A549 (cell line): ENCODE results near the gene KLHL22. TPM values are rescaled to one million over a fixed set of nuclear protein-coding genes. Genes with fewer than 3 reads are reported as not detected.

Source experiments
- ATAC-seq, 2 experiments: fragments of 200-7000 bp in 1 of 2; fragments of >200 bp in 1 of 2; cut with Nextera tagmentation in 1 of 2; cut with Tn5 transposase in 1 of 2; 3 replicates each; pipeline versions ENCODE4 v1.8.0 to v1.9.1; 2018 to 2020; ENCODE audit warnings: mild to moderate bottlenecking in 1 of 2, moderate library complexity in 1 of 2
- CTCF ChIA-PET: fragments of 300-600 bp; sonication (Branson Sonifier 250); formaldehyde crosslinking; extraction: SDS; loops from one replicate; lab custom pipeline; 2021; ENCODE audit warnings: antibody characterized with exemption, inconsistent platforms; lab: Yijun Ruan, JAX
- POLR2A ChIA-PET: fragments of 350-600 bp; formaldehyde crosslinking; extraction: SDS; loops from one replicate; lab custom pipeline; 2021; ENCODE audit warnings: antibody characterized with exemption, inconsistent platforms; lab: Yijun Ruan, JAX
- DNase-seq, 2 experiments: peaks; one replicate each; pipeline versions ENCODE4 v3.0.0 to v3.0.0-alpha.2; 2011 to 2016; ENCODE audit warnings: low read depth in 1 of 2, low spot score in 1 of 2
- FAIRE-seq: peaks from 2 replicates; lab custom pipeline; 2011; peaks lifted over from hg19 to GRCh38; lab: Jason Lieb, UNC
- H3K27ac ChIP-seq, 2 experiments: fragments of >200 bp; sonication (Bioruptor Twin); formaldehyde crosslinking; 3 replicates each; pipeline ENCODE4 v1.5.1; 2016 to 2017
- H3K4me1 ChIP-seq: fragments of >200 bp; sonication (Bioruptor Twin); formaldehyde crosslinking; 3 replicates; pipeline ENCODE4 v1.6.1; 2016
- H3K4me2 ChIP-seq: fragments of >200 bp; sonication (Bioruptor Twin); formaldehyde crosslinking; 3 replicates; pipeline ENCODE4 v1.6.1; 2016
- H3K4me3 ChIP-seq: fragments of >200 bp; sonication (Bioruptor Twin); formaldehyde crosslinking; 3 replicates; pipeline ENCODE4 v1.5.1; 2016
- H3K9me3 ChIP-seq: fragments of >200 bp; sonication (Bioruptor Twin); formaldehyde crosslinking; 3 replicates; pipeline ENCODE4 v1.6.1; 2016
- BHLHE40 ChIP-seq: IDR thresholded peaks from 2 replicates; pipeline ENCODE4 v1.6.1; 2012; ENCODE audit warnings: low read depth, low read length, inconsistent platforms
- CBX8 ChIP-seq: fragments of 200-600 bp; sonication (generic); IDR thresholded peaks from 2 replicates; pipeline ENCODE4 v1.6.1; 2016
- CHD2 ChIP-seq: fragments of 150-350 bp; IDR thresholded peaks from 2 replicates; pipeline ENCODE4 v1.6.1; 2014; ENCODE audit warnings: low read length; ENCODE audit not compliant: partially characterized antibody
- EHF ChIP-seq: fragments of 250-450 bp; sonication (Bioruptor Pico); IDR thresholded peaks from 2 replicates; pipeline ENCODE4 v1.5.0; 2020; ENCODE audit warnings: mild to moderate bottlenecking
- EHMT2 ChIP-seq: fragments of 200-600 bp; sonication (generic); IDR thresholded peaks from 2 replicates; pipeline ENCODE4 v1.6.1; 2016; ENCODE audit warnings: antibody characterized with exemption, low read depth, mild to moderate bottlenecking, moderate library complexity
- FOXS1 ChIP-seq: fragments of 250-450 bp; sonication (Bioruptor Pico); IDR thresholded peaks from 2 replicates; pipeline ENCODE4 v1.5.0; 2020; ENCODE audit warnings: mild to moderate bottlenecking, moderate library complexity
- HDAC2 ChIP-seq: fragments of 200-600 bp; sonication (generic); IDR thresholded peaks from 2 replicates; pipeline ENCODE4 v1.6.1; 2016
- HEYL ChIP-seq: fragments of 250-450 bp; sonication (Bioruptor Pico); IDR thresholded peaks from 2 replicates; pipeline ENCODE4 v1.8.0; 2021; ENCODE audit warnings: mild to moderate bottlenecking, moderate library complexity
- MAZ ChIP-seq: fragments of 150-350 bp; IDR thresholded peaks from 2 replicates; pipeline ENCODE4 v1.6.1; 2014; ENCODE audit warnings: antibody characterized with exemption, low read depth, low read length, borderline replicate concordance
- MYC ChIP-seq: IDR thresholded peaks from 2 replicates; pipeline ENCODE4 v1.6.1; 2012; ENCODE audit warnings: mild to moderate bottlenecking, inconsistent platforms, low read length, improper control_type of control experiment, borderline replicate concordance
- POLR2A ChIP-seq: IDR thresholded peaks from 2 replicates; pipeline ENCODE4 v1.6.1; 2012; ENCODE audit warnings: mild to moderate bottlenecking, low read length
- RAD21 ChIP-seq, 2 experiments: fragments of >200 bp in 1 of 2; sonication (Bioruptor Twin) in 1 of 2; formaldehyde crosslinking in 1 of 2; IDR thresholded peaks in 1 of 2; conservative IDR thresholded peaks in 1 of 2; 2 replicates in 1 of 2; 3 replicates in 1 of 2; pipeline ENCODE4 v1.6.1; 2012 to 2018; ENCODE audit warnings: inconsistent platforms in 1 of 2
- RARB ChIP-seq: fragments of 250-450 bp; sonication (Bioruptor Pico); IDR thresholded peaks from 2 replicates; pipeline ENCODE4 v1.8.0; 2021; ENCODE audit warnings: mild to moderate bottlenecking, moderate library complexity
- RCOR1 ChIP-seq: fragments of 150-350 bp; IDR thresholded peaks from 2 replicates; pipeline ENCODE4 v1.6.1; 2014; ENCODE audit warnings: antibody characterized with exemption, low read length, low read depth
- SMC3 ChIP-seq: fragments of >200 bp; sonication (Bioruptor Twin); formaldehyde crosslinking; IDR thresholded peaks from 3 replicates; pipeline ENCODE4 v1.6.1; 2018; ENCODE audit warnings: inconsistent platforms
- TFCP2L1 ChIP-seq: fragments of 250-450 bp; sonication (Bioruptor Pico); IDR thresholded peaks from 2 replicates; pipeline ENCODE4 v1.5.0; 2021; ENCODE audit warnings: mild to moderate bottlenecking
- TP53 ChIP-seq: fragments of 250-450 bp; sonication (Bioruptor Pico); IDR thresholded peaks from 2 replicates; pipeline ENCODE4 v1.5.0; 2021; ENCODE audit warnings: mild to moderate bottlenecking, moderate library complexity
- ZFP36 ChIP-seq: fragments of 450-650 bp; IDR thresholded peaks from 2 replicates; pipeline ENCODE4 v1.6.1; 2014; ENCODE audit warnings: borderline replicate concordance; ENCODE audit not compliant: partially characterized antibody
- WGBS: methylation state at CpG from one replicate; pipeline ENCODE4 v1.1.6; 2017; ENCODE audit errors: missing lambda C conversion rate; 5-methylcytosine and 5-hydroxymethylcytosine counted together
- polyA plus RNA-seq, 4 experiments: library from polyadenylated mRNA; depleted of rRNA in 3 of 4; stranded (reverse); fragments of >200 nt; fragmentation: RNase III in 1 of 4; extraction: RNeasy Plus Mini Kit Qiagen cat#74134 plus additional on column Dnase treatment in 1 of 4; gene quantifications; 2 replicates in 3 of 4; 3 replicates in 1 of 4; pipeline ENCODE4 v1.2.3, GENCODE V29; 2011 to 2017
- TF ChIP-seq, protein P1 (sequence below): IDR thresholded peaks from 2 replicates; pipeline ENCODE4 v1.6.1; 2012; ENCODE audit warnings: low read depth, borderline replicate concordance
- TF ChIP-seq, protein P2 (sequence below): fragments of 450-650 bp; IDR thresholded peaks from 2 replicates; pipeline ENCODE4 v1.6.1; 2014; ENCODE audit warnings: antibody characterized with exemption
- TF ChIP-seq, protein P3 (sequence below): fragments of >200 bp; sonication (Bioruptor Twin); formaldehyde crosslinking; IDR thresholded peaks from 3 replicates; pipeline ENCODE4 v1.5.1; 2016

KLHL22 gene
- polyA plus RNA-seq, 2 of the 4 experiments (the other 2 are of a cell fraction) = 11.7 TPM

DNA sequence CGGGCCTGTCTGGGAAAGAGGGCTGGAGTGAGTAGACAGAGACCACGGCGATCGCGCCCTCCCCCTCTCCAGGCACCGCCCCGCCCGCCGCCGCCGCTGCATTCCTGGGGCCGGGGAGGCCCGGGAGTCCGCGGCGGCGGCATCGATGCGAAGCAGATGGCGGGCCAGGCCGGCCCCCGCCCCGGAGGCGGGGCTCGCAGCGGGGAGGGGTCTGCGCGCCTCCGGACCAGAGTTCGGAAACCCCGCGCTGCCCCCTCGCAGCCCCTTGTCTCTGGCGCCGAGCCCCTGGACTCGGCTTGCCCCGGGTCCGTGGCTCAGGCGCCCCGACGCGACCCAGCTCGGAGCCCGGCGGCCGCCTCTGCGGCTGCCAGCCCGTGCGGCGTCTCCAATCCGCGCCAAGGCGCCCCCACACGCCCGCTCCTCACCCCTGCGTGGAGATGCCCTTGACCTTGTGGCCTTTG, 59.3 kb downstream of the KLHL22 start:
- peaks cover 2% of the 10 kb centered on the region; the same call in 1 of the 3 replicates for H3K4me1 ChIP-seq
- no peak overlapping the region for H3K4me2 ChIP-seq
- FAIRE-seq (no peak), ATAC-seq (no peak), DNase-seq (no peak)
- CTCF ChIA-PET = no interaction called here
- H3K4me3 ChIP-seq = no peak overlapping the region
- no peaks in the 10 kb centered on the region for H3K9me3 ChIP-seq
- TF ChIP-seq, protein P1, sequence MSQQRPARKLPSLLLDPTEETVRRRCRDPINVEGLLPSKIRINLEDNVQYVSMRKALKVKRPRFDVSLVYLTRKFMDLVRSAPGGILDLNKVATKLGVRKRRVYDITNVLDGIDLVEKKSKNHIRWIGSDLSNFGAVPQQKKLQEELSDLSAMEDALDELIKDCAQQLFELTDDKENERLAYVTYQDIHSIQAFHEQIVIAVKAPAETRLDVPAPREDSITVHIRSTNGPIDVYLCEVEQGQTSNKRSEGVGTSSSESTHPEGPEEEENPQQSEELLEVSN = no peak
- TF ChIP-seq EHF (CRISPR knock-in tag) = no peak
- no peak for TF ChIP-seq SMC3
- no peak for TF ChIP-seq BHLHE40
- no peak for TF ChIP-seq TP53 (CRISPR knock-in tag)
- no peak for TF ChIP-seq TFCP2L1
- TF ChIP-seq, all 56 proteins: peak for 0
- POLR2A ChIA-PET = no interaction called here
- 90% methylated on average over 19 of the region's 56 CpGs for WGBS
- no peak overlapping the region for H3K27ac ChIP-seq

DNA sequence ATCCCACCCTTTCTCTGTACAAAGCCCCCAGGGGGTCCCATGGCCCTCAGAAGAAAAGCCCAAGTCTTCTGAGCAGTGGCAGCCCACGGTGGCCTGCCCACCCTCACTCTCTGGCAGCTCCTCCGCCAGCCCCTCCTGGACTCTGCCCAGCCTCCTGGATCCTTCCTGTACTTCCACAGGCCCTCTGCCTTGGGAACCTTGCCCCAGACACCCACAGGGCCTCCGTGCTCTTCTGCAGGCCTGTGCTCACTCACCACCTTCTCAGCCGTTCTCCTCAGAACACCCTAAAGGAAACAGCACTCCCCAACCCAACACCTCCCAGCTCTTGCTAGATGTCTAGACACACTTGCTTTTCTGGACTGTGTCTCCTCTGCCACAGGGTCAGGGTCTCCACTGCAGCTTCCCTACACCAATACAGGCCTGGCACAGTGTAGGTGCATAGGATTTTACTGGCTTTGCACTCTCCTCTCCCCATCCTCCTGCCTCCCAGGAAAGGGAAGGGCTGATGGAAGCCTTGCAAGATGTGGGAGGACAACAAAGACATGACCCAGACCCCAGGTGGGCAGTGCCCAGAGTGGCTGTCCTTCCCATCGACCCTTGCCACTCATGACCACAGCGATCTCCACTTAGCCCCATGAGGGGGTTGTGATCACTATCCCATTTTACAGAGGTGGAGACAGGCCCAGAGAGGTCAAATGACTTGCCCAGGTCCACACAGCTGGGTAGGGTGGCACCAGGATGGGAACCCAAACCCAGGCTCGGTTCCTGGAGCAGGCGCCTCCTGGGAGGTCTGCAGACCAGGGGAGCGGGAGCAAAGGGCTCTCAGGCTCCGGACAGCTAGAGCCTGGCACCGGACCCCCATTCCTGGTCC, 59.9 kb downstream of the KLHL22 start:
- ATAC-seq = no peak
- FAIRE-seq = no peak
- TF ChIP-seq, protein P2, sequence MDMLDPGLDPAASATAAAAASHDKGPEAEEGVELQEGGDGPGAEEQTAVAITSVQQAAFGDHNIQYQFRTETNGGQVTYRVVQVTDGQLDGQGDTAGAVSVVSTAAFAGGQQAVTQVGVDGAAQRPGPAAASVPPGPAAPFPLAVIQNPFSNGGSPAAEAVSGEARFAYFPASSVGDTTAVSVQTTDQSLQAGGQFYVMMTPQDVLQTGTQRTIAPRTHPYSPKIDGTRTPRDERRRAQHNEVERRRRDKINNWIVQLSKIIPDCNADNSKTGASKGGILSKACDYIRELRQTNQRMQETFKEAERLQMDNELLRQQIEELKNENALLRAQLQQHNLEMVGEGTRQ = no peak
- TF ChIP-seq RARB (no peak), CBX8 (no peak)
- TF ChIP-seq, all 56 proteins: peak for 0
- Histone ChIP-seq H3K4me1 (peaks cover 5% of the 10 kb centered on the region; the same call in 1 of the 3 replicates), H3K4me2 (no peak overlapping the region), H3K9me3 (no peaks in the 10 kb centered on the region), H3K4me3 (no peak overlapping the region), H3K27ac (no peak overlapping the region)
- ChIA-PET CTCF (interaction anchor here (0.7 kb wide), 1 partner anchor 17 kb away, joined by 3 read pairs; no protein-coding TSS in a partner anchor), POLR2A (no interaction called here)
- 90% methylated on average over 5 of the region's 11 CpGs for WGBS
- DNase-seq = no peak

DNA sequence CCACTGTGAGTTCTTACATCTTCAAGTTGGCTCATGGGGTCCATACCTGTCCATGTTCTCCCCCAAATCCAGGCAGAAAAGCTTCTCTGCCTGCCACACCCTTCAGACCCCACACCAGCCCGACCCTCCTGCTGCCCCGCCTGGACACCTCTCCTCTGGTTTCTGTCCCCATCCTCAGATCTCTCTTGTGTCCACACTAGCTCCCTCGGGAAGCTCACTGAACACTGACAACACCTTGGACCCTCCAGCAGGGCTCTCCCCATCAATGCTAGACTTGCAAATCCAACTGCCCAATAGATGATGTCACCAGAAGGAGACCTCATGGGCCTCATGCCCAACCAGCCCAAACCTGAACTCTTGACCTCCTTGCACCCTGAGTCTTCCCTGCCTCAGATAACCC, 60.8 kb downstream of the KLHL22 start:
- no peaks in the 10 kb centered on the region for H3K9me3 ChIP-seq
- no peak overlapping the region for H3K27ac ChIP-seq
- FAIRE-seq = no peak
- 73% methylated on average over 3 of the region's 3 CpGs for WGBS
- no peak overlapping the region for H3K4me2 ChIP-seq
- TF ChIP-seq EHF (CRISPR knock-in tag) (no peak), HDAC2 (no peak), CBX8 (no peak), FOXS1 (CRISPR knock-in tag) (no peak), POLR2A (no peak), BHLHE40 (no peak), MYC (no peak), HEYL (CRISPR knock-in tag) (no peak), RAD21 (conservative IDR thresholded peaks at IDR 0.05 in 1 of 2, IDR thresholded peaks at IDR 0.05 in 1 of 2) (no peak), EHMT2 (no peak), RCOR1 (no peak), ZFP36 (no peak), CHD2 (no peak), MAZ (no peak)
- TF ChIP-seq, protein P3, sequence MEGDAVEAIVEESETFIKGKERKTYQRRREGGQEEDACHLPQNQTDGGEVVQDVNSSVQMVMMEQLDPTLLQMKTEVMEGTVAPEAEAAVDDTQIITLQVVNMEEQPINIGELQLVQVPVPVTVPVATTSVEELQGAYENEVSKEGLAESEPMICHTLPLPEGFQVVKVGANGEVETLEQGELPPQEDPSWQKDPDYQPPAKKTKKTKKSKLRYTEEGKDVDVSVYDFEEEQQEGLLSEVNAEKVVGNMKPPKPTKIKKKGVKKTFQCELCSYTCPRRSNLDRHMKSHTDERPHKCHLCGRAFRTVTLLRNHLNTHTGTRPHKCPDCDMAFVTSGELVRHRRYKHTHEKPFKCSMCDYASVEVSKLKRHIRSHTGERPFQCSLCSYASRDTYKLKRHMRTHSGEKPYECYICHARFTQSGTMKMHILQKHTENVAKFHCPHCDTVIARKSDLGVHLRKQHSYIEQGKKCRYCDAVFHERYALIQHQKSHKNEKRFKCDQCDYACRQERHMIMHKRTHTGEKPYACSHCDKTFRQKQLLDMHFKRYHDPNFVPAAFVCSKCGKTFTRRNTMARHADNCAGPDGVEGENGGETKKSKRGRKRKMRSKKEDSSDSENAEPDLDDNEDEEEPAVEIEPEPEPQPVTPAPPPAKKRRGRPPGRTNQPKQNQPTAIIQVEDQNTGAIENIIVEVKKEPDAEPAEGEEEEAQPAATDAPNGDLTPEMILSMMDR = no peak
- TF ChIP-seq, all 56 proteins: peak for 0
- ATAC-seq = no peak
- H3K4me3 ChIP-seq = no peak overlapping the region
- ChIA-PET CTCF (interaction anchor here (1.4 to 1.5 kb wide), 2 partner anchors 17 to 21 kb away, joined by 4 to 5 read pairs; no protein-coding TSS in a partner anchor), POLR2A (no interaction called here)
- peaks cover 5% of the 10 kb centered on the region; the same call in 1 of the 3 replicates for H3K4me1 ChIP-seq
- DNase-seq = no peak
